SH-SY5Y (cell line): Measurements from ENCODE around the gene PDXK.

Experiments
- GATA2 ChIP-seq: IDR thresholded peaks from 2 replicates; pipeline ENCODE4 v1.6.1; 2011; ENCODE audit warnings: mild to moderate bottlenecking, low read depth, low read length
- GATA3 ChIP-seq: IDR thresholded peaks from 2 replicates; pipeline ENCODE4 v1.6.1; 2011; ENCODE audit warnings: low read depth, mild to moderate bottlenecking, low read length, moderate library complexity

PDXK gene

DNA sequence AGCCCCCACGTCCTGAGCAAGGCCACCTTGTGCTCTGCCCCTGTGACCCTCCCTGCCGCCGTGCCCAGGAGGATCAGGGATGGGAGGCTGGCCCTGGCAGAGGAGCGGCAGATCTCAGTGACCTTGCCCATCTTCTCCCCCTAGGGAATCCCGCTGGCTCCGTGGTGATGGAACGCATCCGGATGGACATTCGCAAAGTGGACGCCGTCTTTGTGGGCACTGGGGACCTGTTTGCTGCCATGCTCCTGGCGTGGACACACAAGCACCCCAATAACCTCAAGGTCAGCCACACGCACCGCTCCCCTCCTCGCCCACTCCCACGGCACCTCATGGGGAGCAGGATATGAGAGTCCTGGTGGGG is 34.5 kb downstream of the PDXK start:
- no peak for TF ChIP-seq GATA2
- no peak for TF ChIP-seq GATA3

DNA sequence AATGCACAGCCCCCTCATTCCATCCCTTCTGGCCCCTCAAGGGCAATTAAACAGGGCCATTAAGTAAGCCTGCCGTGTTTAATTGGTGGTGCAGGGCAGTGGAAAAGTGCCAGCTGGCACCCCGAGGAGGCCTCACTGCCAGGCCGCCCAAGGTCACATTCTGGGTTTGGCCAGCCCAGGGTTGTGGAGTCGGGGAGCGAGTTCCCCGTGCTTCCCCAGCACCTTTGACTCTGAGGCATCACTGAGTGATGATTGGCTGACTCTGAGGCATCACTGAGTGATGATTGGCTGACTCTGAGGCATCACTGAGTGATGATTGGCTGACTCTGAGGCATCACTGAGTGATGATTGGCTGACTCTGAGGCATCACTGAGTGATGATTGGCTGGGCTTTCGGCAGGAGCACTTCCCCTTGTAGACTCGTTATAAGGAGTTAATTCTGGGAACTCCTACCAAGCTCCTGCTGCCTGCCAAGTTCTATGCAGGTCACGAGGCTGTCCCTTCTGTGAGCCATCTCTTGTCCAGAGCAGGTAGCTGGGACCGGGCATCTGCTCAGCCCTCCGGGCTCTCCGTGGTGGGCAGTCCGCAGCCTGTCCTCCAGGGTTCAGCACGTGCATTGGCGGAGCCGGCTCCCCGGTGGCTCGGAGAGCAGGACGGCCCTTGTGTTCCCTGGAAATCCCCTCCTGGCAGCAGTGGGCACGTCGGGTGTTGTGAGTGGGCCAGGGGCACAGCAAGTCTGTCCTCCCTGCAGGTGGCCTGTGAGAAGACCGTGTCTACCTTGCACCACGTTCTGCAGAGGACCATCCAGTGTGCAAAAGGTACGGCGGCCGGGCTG is 36.2 kb downstream of the PDXK start:
- TF ChIP-seq GATA2, result no peak
- TF ChIP-seq GATA3, result no peak

DNA sequence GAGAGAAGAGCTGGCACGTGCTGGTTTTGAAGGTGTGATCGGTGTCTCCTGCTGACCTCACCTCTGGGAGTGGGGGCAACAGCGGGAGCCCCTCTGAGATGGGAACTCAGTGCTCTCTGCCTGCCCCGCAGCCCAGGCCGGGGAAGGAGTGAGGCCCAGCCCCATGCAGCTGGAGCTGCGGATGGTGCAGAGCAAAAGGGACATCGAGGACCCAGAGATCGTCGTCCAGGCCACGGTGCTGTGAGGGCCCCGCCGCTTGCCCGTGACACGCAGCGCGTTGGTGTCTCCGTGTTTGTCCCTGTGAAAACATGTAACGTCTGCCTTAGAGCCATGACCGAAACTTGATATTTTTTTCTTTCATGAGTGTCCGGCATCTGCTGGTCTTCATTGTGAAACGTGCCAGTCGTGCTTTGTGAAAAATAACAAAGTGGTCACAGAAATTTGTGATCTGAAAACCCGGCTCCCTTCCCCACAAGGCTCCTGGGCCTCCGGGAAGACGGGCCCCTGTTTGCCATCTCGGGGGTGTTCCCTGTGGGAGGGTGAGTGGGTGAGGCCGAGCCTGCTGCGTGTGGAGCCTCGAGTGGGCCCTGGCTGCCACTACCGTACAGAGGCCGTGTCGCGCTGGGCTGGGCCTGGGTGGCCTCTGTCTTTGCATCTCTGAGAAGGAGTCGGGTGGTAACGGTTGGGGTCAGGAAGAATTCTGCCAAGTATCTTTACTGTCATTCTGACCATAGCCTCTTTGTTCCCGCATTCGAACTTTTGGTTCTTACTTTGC is 37.1 kb downstream of the PDXK start:
- TF ChIP-seq GATA2 (no peak), GATA3 (no peak)

DNA sequence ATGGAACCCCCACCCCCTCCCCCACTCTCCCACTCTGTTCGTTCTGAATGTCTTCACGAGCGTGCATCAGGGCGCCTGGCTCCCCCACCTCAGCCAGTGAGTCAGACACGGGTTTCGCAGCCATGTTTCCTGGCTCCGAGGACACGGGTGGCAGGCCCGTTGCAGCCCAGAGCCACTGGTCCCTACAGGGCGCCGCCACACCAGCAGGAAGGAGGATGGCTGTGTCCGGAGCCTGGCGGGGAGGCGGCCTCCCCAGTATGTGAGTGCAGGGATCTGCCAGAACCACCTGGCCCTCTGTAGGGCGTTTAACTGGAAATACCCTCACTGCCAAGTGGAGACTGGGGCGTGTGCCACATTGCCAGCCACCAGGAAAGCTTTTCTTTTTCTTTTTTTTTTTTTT is 38.7 kb downstream of the PDXK start:
- TF ChIP-seq GATA3, result no peak
- TF ChIP-seq GATA2, result no peak

DNA sequence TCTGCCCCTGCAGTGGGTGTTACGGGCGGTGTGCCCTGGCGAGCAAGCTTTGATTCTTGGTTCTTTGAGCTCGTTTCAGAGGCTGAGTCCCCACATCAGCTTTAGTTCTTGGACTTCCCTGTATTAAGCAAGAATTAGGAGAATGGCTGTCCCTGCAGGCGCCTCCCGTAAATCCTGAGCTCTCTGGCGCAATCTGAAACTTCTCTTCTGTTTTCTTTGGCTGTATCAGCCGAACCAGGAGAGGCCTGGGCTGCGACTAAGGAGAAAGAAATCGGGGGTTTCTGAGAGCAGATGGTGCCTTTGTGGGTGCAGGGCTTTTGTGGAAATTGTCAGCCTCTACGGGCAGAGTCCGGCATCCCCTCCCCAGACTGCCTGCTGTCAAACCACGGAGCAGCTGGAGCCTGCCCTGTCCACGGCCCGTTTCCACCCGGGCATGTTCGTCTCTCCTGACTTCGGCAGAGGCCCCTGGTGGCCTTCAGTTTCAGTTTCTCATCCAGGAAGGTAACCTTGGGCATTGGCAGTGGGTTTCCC is 39.2 kb downstream of the PDXK start:
- TF ChIP-seq GATA3 (no peak), GATA2 (no peak)

DNA sequence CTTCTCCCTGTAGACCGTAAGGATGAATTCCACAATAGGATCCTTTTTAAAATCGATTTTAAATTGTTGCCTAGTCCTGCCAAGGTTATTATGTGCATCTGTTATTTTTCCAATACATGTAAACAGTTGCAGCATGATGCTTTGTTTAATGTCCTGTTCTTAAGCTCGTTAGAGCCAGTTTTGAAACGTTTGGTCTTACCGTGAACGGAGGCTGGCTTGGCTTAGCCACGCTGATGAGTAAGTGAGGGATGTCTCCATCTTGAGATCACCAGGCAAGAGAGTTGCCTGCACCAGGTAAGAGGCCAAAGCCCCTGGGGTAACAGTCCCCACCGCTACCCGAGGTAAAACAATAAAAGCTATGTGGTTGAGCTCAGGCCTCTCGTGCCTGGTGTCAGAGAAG is 39.9 kb downstream of the PDXK start:
- TF ChIP-seq GATA2, result no peak
- no peak for TF ChIP-seq GATA3

DNA sequence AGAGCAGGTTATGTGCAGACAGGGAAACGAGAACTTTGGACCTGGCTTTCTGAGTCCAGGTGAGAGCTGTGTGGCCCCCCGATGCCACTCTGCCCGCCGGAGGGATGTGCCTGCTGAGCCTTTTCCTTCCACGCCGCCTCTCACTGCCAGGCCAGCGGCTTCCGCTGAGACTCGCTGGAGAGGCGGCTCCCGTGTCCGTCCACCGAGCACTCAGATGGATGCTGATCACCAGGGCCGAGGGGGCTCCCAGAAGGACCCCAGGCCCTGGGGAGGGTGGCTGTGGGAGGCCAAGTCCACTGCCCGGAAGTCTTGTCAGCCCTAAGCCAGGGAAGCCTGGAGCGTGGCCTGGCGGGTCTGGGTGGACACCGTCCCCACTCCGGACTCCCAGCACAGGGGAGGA is 40.7 kb downstream of the PDXK start:
- no peak for TF ChIP-seq GATA2
- TF ChIP-seq GATA3, result no peak

DNA sequence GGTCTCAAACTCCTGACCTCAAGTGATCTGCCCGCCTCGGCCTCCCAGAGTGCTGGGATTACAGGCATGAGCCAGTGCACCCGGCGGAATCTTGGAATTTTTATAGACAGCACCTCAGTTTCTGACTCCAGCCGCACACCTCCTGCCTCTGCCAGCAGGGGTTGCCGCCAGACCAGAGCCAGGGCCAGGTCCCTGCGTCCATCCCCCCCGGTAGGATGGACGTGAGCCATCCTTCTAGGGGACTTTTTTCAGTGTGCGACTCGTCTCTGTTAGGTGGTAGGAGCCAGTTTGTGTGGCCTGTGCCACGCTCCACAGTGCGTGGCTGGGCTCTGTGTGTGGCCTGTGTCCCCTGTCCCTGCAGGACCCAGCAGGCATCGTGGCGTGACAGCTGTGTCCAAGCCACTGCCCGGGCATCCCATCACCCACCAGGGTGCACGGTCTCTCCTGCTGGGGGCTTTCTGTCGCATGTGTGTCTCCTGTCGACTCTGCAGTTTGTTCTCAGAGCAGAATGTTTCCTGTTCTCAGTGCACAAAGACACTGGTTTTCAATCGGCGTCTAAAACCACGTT is 41.5 kb downstream of the PDXK start:
- no peak for TF ChIP-seq GATA2
- TF ChIP-seq GATA3, result no peak

DNA sequence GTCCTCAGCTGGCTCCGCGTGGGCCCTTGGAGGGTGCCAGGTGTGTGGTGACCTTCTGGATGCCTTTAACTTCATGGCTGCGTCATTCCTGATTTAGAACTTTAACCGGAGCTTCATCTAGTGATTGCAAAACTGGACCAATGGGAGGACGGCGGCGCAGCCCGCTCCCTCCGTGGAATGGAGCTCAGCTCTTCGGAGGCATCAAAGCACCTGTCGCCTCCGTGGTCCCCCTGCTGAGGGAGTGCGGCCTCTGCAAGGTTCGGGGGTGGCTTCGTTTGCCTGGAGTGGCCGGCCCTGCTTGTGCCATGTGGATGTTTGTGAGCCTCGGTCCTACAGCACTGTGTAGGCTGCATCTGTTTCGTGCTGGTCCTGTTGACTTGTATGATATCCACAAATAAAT is 43.0 kb downstream of the PDXK start:
- TF ChIP-seq GATA3, result no peak
- no peak for TF ChIP-seq GATA2

DNA sequence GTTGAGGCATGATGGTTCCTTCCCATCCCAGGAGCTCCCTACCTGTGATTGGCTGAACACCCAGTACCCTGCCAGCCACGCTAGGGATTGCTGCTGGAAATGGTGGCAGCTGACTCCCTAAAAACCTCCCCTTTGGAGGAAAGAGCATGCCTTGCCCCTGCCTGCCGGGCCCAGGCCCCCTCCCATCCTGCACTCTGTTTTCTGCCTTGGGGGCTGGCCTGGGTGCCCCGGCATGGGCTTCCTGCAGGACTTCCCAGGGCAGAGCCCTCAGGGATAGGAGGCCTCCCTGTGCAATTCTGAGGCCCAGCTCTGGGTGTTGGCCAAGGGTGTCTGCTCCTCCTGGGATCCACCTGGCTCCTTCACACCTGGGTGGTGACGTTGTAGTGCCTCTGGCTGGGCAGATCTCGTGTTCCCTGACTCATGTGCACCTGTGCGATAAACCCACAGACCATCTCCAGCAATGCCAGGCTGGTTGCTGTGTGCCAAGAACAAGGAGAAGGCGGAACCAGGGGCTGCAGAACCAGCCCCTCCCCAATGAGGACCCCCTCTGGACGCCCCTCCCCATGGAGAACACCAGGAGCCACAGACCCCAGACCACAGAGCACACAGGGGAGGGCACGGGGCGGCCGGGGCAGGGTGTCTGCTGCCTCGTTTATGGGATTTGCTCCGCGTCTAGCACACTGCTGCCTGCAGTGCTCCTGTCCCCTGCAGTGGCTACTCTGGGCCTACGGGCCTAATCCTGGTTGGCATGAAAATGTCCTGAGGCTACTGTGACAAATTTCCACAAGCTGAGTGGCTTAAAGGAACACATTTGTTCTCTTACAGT is 43.6 kb downstream of the PDXK start:
- TF ChIP-seq GATA2, result no peak
- no peak for TF ChIP-seq GATA3

DNA sequence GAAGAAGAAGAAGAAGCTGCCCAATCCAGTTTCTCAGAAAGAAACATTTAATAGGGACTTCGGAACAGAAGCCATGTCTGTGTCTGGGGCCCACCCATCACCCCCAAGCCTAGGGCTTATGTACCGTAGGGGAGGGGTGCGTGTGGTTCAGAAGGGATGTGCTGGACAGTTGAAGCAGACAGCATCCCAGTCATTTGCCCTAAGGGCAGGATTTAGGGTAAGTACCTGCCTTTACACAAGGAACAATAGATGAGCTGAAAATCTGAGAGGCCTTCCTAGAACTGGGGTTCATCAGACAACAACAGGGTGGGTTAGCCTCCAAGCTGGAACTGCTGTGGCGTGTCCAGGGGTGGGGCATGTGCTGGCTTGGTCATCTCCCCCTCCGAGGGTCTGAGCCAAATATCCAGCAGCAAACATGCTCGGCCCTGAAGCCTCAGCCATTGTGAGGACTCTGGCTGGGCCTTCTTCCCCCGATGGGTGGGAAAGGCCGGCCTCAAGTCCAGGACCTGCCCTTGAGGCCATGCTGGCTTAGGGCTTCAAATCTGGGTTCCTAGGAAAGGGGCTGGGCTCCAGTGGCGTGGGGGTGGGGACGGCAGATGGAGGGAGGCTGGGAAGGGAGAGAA is 45.1 kb downstream of the PDXK start:
- TF ChIP-seq GATA2, result no peak
- no peak for TF ChIP-seq GATA3

DNA sequence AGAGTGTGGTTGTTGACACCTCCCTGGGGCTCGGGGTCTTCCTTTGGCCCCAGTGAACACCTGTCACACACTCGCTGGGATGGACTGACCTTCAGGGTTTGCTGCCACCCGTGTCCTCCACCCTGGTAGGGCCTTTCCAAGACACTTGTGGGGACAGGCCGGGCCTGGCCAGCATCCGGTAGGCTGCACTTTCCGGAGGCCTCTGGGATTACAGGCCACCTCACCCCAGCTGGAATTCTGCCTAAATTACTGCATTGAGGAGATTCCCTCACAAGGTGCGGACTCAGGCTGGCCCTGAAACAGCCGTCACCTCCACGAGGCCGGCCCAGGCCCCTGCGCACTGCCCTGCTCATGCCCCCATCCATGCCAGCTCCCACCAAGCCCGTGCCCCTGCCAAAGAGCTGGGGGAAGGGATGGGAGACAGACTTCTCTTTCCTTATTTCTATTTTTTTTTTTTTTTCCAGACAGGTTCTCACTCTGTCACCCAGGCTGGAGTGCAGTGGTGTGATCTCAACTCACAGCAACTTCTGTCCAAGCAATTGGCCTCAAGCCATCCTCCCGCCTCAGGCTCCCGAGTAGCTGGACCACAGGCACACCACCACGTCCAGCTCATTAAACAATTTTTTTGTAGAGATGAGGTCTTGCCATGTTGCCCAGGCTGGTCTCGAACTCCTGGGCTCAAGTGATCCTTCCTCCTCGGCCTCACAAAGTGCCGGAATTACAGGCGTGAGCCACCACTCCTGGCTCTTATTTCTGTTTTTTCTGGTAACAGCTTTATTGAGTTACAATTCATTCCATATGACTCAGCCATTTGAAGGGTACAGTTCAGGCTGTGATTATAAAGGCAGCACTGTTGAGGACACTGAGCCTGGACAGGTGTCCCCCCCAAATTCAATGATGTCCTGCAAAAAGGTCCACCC is 45.9 kb downstream of the PDXK start:
- TF ChIP-seq GATA3 (no peak), GATA2 (no peak)
